ENCODE measurements around the gene DEFB119. TPM values are rescaled to one million over a fixed set of nuclear protein-coding genes. Genes with fewer than 3 reads are reported as not detected.

DEFB119 gene
- polyA plus RNA-seq, 1 donor = not detected

Other genes starting within 250 kb of the DEFB119 start
- not detected for gene DEFB115, start 132.9 kb downstream of the DEFB119 start, polyA plus RNA-seq
- not detected for gene DEFB116, start 82.0 kb downstream of the DEFB119 start, polyA plus RNA-seq
- not detected for gene DEFB118, start 22.0 kb downstream of the DEFB119 start, polyA plus RNA-seq
- not detected for gene DEFB121, start 15.6 kb upstream of the DEFB119 start, polyA plus RNA-seq
- not detected for gene DEFB123, start 50.0 kb upstream of the DEFB119 start, polyA plus RNA-seq
- 0.21 TPM for gene DEFB124, start 84.5 kb upstream of the DEFB119 start, polyA plus RNA-seq
- gene REM1, start 84.7 kb upstream of the DEFB119 start, polyA plus RNA-seq = 2.8 TPM
- 123 TPM for gene HM13, start 123.9 kb upstream of the DEFB119 start, polyA plus RNA-seq
- gene ID1, start 214.7 kb upstream of the DEFB119 start, polyA plus RNA-seq = 245 TPM
- 1.8 TPM for gene COX4I2, start 247.3 kb upstream of the DEFB119 start, polyA plus RNA-seq